ENCODE data around the gene EPHB1.
"Not testable (repeated sequence)": the region's sequence is repeated elsewhere in the genome, so short reads cannot be mapped to it uniquely, and the experiment has no call there.

The EPHB1 gene

GRCh38 chr3:134955874-134956273 lies 160.8 kb downstream of the EPHB1 start:
- DNase-seq (ENCODE audit: low read depth): no peak

- DNase-seq (ENCODE audit: low read depth): no peak
These were observed 161.3 kb downstream of the EPHB1 start for GRCh38 chr3:134956395-134956794.

- no peak for DNase-seq (ENCODE audit: low read depth)
These were observed 161.8 kb downstream of the EPHB1 start for GRCh38 chr3:134956844-134957243.

GRCh38 chr3:134959516-134959915 lies 164.5 kb downstream of the EPHB1 start:
- DNase-seq (ENCODE audit: low read depth): no peak

- DNase-seq (ENCODE audit: low read depth): no peak
These were observed 169.2 kb downstream of the EPHB1 start for GRCh38 chr3:134964226-134964625.

- DNase-seq (ENCODE audit: low read depth): no peak
These were observed 170.9 kb downstream of the EPHB1 start for GRCh38 chr3:134965865-134966481.

- DNase-seq (ENCODE audit: low read depth): no peak
These were observed 175.8 kb downstream of the EPHB1 start for GRCh38 chr3:134970895-134971294.

GRCh38 chr3:134971306-134971705 lies 176.2 kb downstream of the EPHB1 start:
- DNase-seq (ENCODE audit: low read depth): no peak

- DNase-seq (ENCODE audit: low read depth): not testable (repeated sequence)
These were observed 176.8 kb downstream of the EPHB1 start for GRCh38 chr3:134971907-134972306.

GRCh38 chr3:134972836-134973455 lies 177.9 kb downstream of the EPHB1 start:
- DNase-seq (ENCODE audit: low read depth): no peak

GRCh38 chr3:134974624-134975023 lies 179.6 kb downstream of the EPHB1 start:
- DNase-seq (ENCODE audit: low read depth): no peak

GRCh38 chr3:134976948-134977347 lies 181.9 kb downstream of the EPHB1 start:
- DNase-seq (ENCODE audit: low read depth): no peak

- no peak for DNase-seq (ENCODE audit: low read depth)
These were observed 183.6 kb downstream of the EPHB1 start for GRCh38 chr3:134978658-134979057.

GRCh38 chr3:134985864-134986715 lies 191.0 kb downstream of the EPHB1 start:
- DNase-seq (ENCODE audit: low read depth): no peak

- DNase-seq (ENCODE audit: low read depth): no peak
These were observed 193.6 kb downstream of the EPHB1 start for GRCh38 chr3:134988666-134989065.

GRCh38 chr3:134991003-134991402 lies 195.9 kb downstream of the EPHB1 start:
- no peak for DNase-seq (ENCODE audit: low read depth)

GRCh38 chr3:134991472-134992010 lies 196.5 kb downstream of the EPHB1 start:
- no peak for DNase-seq (ENCODE audit: low read depth)

GRCh38 chr3:134992180-134992579 lies 197.1 kb downstream of the EPHB1 start:
- DNase-seq (ENCODE audit: low read depth): no peak

GRCh38 chr3:134992586-134992985 lies 197.5 kb downstream of the EPHB1 start:
- no peak for DNase-seq (ENCODE audit: low read depth)

GRCh38 chr3:134993011-134993410 lies 198.0 kb downstream of the EPHB1 start:
- no peak for DNase-seq (ENCODE audit: low read depth)

GRCh38 chr3:134998158-134998557 lies 203.1 kb downstream of the EPHB1 start:
- DNase-seq (ENCODE audit: low read depth): no peak

GRCh38 chr3:134998855-134999254 lies 203.8 kb downstream of the EPHB1 start:
- no peak for DNase-seq (ENCODE audit: low read depth)

- DNase-seq (ENCODE audit: low read depth): no peak
These were observed 205.4 kb downstream of the EPHB1 start for GRCh38 chr3:135000465-135000864.
